Adipose tissue (tissue), 3 donors: ENCODE results near the gene DAPK1. TPM values are rescaled to one million over a fixed set of nuclear protein-coding genes. Genes with fewer than 3 reads are reported as not detected.

Experiments used
- H3K27ac ChIP-seq: one replicate; pipeline ENCODE4 v1.5.1; 2013; ENCODE audit warnings: low read depth, low read length
- WGBS, 3 donors: extraction: QIAGEN DNeasy Blood & Tissue Kit; methylation state at CpG; one replicate each; pipeline ENCODE4 v1.1.7; 2013; 5-methylcytosine and 5-hydroxymethylcytosine counted together
- polyA plus RNA-seq, 3 donors: library from polyadenylated mRNA; stranded (reverse); fragments of 200-250 nt; gene quantifications; one replicate each; pipeline ENCODE4 v1.2.3, GENCODE V29; 2013
- donor health status: healthy with polysubstance abuse.
- donor health status: Bipolar disorder and iron deficiency.
- donor health status: healthy.

Gene DAPK1
- polyA plus RNA-seq, 3 donors: 7.4 to 39.8 (median 12.8) TPM

DNA sequence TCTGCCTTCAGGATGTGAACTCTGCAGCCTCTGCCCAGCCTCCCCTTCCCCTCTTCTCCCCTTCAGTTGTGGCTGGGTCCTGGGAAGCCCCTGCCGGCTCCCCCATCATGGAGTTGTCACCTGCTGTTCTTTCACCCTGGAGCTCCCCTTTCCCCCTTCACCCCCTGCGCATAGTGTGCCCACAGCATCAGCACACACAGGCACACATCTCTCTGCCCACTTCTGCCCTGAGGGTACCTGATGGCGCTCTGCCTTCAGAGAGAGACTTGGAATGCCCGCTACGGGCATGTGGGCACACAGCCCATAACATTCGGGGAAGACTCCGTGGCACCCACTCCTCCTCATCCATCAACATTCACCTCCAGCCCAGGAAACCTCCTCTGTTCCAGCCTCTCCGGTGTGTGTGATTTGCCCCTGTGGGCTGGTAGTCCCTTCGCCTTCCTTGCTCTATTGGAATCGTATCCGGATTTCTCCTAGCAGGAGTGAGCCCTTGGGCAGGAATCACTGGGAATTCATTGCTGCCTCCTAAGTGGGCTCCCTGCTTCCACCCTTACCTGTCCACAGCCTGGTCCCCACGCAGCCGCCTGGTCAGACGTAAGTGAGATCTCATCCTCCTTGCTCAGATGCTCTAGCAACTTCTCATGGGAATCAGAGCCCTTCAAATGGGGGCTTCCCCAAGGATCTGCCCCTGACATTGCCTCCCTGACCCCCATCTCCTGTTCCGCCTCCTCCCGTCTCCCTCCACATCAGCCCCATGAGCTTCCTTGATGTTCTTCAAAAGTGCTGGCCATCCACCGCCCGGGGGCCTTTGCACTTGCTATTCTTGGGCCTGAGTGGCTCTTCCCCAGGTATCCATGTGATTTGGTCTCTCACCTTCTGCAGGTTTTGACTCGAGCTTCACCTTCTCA, 166.7 kb downstream of the DAPK1 start:
- 91 to 96% (median 92%) methylated on average over 19 of the region's 19 CpGs for WGBS, 3 donors
- H3K27ac ChIP-seq: no peak overlapping the region

DNA sequence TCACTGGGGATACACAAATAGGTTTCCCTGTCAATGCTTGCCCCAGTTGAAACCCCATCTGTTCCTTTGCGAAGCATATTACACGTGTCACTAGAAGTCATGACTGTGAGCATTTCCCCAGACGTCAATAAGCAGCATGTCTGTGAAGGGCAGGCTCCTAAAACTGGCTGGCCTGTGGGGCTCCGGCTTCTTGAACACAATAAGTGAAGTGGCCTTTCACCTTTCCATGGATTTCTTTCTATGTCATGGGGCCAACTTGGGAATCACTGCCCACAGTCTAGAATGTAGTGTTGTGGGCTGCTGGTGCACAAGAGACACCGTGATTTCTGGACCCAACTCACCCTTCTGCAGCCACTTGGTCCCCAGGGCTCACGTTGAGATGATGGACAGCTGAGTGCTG, 167.8 kb downstream of the DAPK1 start:
- 87 to 92% (median 91%) methylated on average over 6 of the region's 6 CpGs for WGBS, 3 donors
- no peak overlapping the region for H3K27ac ChIP-seq

DNA sequence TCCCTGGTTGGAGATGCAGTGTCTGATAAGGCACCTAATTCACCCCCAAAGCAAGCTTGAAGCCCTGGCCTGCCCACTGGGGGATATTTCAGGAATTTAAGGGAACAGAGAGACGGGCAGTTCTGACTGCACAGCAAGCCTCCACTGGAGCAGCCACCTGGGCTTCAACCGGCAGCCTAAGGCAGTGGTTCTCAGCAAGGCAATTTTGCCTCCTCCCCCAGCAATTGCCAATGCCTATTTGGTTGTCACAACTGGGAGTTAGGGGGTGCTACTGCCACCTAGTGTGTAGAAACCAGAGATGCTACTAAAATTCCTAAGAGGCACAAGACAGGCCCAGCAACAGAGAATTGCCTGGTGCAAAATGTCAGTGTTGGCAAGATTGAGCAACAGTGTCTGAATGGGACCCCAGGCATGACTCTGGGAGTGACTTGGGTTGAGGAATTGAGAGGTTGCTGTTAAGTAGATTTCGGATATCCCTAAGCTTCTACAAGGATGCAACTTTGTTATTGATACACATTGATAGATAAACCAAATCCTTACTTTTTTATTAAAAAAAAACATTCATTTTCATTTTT, 169.6 kb downstream of the DAPK1 start:
- no peak overlapping the region for H3K27ac ChIP-seq
- 82 to 97% (median 96%) methylated on average over 3 of the region's 3 CpGs for WGBS, 3 donors

DNA sequence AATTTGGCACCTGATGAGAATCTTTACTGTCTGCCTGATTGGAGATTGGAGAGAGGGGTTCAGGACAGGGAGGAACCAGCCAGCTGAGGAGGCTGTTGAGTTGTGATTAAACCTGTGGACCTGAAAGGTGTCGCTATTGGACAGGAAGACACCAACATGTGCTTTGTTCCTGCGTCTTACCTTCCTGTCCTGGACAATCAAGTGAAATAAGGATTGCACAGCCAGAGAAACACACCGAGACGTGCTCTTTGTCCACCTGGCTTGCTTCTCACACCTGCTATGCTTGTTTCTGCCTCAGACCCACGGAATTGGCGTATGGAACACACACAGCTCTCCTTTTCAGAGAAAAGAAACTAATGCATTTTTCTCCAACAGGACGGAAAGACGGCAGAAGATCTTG, 170.6 kb downstream of the DAPK1 start:
- 44 to 95% (median 94%) methylated on average over 8 of the region's 8 CpGs for WGBS, 3 donors
- H3K27ac ChIP-seq: no peak overlapping the region

DNA sequence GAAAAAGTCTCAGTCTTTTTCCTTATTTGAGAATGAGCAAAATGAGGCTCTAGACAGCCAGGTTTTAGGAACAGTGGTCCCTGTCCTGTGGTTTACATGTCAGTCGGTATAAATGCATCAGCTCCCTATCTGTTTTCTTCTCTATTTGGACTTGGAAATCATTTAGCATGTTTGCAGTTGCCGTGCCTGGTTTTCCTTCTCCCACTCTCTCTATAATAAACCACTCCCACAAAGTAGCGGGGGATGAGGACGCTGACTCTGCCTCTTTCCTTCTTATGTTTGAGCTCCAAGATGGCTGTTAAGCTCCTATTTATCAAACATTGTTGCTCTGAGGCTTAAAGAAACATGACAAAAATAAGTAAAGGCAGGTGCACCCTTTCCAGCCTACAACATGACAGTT, 171.1 kb downstream of the DAPK1 start:
- WGBS, 3 donors: 42 to 78% (median 76%) methylated on average over 4 of the region's 4 CpGs
- no peak overlapping the region for H3K27ac ChIP-seq

DNA sequence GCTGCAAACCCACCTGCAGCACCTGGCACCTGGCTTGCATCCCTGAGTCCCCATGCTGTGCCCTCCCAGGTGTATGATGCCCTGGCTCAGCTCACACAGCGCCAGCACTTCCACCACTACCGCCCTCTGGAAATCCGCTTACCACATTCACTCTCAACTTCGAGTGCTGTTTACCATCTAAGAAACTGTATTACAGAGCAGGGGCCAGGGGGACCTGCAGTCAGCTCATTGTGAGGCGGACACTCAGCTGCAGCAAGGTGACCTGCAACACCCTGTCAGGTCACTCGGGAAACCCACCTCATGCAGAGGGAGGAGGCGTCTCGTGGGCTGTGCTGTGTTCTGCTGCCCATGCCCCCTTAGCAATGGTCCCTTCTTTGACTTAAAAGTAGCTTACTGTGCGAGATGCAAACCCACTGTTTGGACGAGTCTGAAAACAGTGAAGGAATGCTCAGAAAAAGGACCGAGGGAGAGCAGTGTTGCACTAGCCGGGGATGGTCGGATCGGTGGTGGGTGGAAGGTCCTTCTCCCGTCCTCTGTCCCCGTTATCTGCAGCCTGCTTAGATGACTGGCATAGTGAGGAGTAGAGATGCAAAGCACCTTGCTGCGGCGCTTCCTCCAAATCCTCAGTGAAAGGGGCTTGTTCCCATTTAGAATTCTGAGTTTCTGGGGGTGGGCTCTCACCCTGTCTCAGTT, 173.1 kb downstream of the DAPK1 start:
- no peak overlapping the region for H3K27ac ChIP-seq
- 81 to 94% (median 93%) methylated on average over 18 of the region's 18 CpGs for WGBS, 3 donors

DNA sequence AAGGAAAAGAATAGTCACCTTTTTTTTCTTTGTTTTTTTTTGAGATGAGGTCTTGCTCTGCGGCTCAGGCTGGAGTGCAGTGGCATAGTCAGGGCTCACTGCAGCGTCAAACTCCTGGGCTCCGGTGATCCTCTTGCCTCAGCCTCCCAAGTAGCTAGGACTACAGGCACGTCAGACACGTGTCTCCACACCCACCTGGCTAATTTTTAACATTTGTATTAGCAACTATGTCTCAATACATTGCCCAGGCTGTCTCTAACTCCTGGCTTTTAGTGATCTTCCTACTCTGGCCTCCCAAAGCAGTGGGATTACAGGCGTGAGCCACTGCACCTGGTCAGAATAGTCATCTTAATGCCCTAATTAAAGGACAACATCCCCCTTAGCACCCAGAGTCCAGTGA, 173.8 kb downstream of the DAPK1 start:
- no peak overlapping the region for H3K27ac ChIP-seq
- WGBS, 3 donors: 71 to 94% (median 92%) methylated on average over 6 of the region's 6 CpGs

DNA sequence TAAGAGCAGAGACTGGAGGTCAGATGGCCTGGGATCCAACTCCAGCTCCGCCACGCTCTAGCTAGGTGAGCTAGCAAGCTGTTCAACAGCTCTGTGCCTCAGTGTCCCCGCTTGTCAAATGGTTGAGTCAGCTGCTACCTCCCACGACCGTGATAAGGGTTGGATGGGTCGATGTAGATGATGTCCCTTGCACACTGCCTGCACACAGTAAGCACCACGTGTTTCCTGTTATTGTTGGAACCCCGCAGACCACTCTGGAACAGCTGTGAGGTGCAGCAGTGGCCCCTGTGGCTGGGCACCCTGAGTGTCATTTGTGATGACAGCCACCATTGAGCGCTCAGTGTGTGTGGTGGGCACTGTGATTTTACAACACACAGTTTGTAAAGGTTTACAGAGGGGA, 174.3 kb downstream of the DAPK1 start:
- no peak overlapping the region for H3K27ac ChIP-seq
- WGBS, 3 donors: 83 to 89% (median 84%) methylated on average over 9 of the region's 9 CpGs

DNA sequence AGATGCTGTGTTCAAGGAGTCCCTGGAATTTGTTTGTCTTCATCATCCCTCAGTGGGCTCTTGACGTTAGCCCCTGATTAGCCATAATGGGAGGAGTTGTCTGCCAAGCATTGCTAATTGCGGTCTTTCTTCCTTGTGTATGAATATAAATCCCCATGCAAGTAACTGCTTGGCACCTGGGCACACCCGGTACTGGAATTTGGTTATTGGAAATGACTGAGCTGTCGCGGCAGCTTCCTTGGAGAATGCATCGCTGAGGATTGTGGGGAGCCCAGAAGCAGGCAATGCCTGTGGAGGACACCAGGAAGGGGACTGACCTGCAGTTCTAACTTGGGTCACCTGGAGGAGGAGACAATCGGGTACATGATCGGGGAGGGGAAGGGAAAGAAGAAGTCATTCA, 174.9 kb downstream of the DAPK1 start:
- 93% methylated on average over 8 of the region's 8 CpGs for WGBS, 3 donors

DNA sequence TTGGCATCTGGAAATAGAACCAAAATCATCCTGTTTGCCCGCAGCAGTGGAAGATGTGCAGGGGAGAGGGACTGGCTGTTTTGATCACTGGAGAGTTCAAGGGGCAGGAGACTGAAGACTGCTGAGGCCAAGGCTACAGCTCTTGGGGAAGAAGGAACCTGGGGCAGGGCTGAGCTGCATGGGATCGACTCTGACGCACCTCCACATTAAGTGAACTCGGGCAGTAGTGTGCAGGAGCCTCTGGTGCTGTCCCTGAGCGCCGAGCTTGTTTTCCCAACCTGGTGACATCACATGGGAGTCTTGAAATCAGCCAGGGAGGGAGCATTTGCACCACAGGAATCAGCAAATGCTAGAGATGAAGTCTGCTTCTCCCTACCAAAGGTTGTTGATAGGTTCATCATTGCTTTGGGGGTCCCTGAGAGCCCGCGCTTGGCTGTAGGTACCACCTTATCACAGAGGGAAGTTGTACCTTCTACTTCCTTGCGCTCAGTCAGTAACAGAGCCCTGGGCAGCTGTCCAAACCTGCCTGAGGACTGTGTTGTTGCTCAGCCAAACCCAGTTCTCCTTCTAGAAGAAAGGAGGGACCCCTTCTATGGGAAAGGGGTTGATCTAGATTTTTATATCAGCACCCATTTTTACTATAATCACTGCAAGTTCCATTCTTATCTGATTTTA, 175.9 kb downstream of the DAPK1 start:
- WGBS, 3 donors: 85 to 87% (median 87%) methylated on average over 9 of the region's 9 CpGs
- no peak overlapping the region for H3K27ac ChIP-seq

More for the DNA sequence above, 174.9 kb downstream of the DAPK1 start:
- H3K27ac ChIP-seq: no peak overlapping the region

DNA sequence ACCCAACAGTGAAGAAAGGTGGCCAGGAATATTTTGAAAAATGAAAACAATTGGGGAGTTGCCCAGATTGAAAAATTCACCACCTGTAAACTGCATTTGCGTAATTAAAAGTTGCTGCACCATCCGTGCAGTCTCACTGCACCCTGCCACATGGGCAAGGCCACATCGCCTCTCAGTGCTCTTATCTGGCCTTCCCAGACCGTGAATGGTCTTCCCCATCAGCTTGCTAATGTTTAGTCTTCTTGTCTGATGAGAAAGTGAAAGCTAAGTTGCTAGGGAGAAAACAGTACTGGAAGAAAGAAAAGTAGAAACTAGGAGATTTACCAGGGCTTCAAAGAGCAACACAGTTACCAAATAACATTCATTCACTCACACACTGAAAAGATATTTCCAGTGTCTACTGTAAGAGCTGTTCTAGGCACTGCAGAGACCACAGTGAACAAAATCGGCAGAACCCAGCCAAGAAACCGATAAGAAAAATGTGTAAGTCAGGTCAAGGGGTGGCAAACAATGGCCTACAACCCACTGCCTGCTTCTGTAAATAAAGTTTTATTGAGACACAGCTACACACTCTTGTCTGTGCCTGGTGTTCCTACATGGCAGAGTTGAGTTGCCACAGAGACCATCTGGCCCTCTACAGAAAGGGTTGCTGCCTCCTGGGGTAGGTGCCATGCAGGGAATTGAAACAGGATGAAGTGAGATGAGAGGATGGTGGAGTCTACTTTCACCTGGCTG, 177.1 kb downstream of the DAPK1 start:
- WGBS, 3 donors: 61 to 65% (median 62%) methylated on average over 6 of the region's 6 CpGs
- no peak overlapping the region for H3K27ac ChIP-seq

DNA sequence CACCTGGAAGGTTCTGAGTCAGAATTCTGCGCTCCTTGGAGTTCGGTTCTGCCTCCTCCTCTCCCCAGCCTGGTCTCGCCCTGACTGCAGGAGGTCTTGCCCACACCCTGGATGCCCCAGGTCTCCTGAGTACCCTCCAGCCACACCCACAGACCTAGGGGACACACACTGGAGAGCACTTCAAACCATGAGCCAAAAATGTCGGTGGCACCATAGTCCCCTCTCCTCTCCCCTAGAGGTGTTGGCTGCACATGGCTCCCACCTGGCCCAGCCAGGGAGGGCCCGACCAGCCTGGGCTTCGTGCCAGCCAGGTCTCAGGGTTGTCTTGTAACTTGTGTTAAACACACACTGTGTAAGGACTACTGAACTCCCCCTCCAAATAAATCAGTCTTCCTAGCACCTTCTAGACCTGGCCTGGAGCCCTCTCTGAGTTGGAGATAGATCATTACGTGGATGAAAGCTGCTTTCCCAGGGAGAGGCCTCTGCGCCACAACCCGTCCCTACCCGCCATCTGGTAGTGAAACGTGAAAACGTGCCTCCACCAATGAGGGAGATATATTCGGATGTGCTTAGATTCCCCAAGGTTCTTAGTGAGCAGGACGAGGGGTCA, 178.3 kb downstream of the DAPK1 start:
- 64 to 87% (median 78%) methylated on average over 13 to 14 of the region's 14 CpGs for whole genome bisulfite sequencing, 3 donors
- H3K27ac ChIP-seq: no peak overlapping the region

DNA sequence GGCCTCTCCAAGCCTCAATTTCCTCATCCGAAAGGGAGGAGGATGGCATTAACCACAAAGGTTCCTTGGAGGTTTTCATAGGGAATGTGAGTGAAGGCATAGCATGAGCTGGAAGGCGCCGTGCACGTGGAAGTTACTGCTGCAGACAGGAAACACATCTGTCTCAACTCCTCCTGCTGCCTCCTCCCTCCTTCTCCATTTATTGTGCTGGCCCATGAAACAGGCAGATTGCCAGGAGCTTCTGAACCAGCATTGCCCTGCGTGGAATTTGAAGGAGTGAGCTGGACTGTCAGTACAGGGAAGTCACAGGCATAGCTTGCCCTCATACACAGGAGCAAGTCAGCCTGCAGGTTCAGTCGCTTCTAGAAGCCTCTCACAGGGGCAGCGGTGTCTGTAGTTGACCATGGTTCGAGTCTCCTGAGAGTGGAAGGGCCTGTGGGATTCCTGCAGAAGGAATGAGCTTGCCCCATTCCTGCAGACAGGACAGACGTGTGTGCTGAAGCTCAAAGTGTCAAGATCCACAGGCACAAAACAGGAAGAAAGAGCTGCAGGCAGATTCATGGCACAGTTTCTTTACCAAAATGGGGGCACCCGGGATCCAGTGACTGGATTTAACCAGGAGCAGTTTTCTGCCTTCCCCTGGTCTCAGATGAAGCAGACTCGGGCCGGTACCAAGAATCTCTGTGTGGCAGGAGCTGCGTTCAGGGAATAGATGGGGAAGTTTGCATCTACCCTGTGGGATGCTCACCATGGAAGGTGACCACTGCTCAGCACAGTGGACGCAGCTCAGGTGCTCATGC, 179.5 kb downstream of the DAPK1 start:
- H3K27ac ChIP-seq: no peak overlapping the region
- WGBS, 3 donors: 59 to 82% (median 66%) methylated on average over 14 of the region's 14 CpGs

DNA sequence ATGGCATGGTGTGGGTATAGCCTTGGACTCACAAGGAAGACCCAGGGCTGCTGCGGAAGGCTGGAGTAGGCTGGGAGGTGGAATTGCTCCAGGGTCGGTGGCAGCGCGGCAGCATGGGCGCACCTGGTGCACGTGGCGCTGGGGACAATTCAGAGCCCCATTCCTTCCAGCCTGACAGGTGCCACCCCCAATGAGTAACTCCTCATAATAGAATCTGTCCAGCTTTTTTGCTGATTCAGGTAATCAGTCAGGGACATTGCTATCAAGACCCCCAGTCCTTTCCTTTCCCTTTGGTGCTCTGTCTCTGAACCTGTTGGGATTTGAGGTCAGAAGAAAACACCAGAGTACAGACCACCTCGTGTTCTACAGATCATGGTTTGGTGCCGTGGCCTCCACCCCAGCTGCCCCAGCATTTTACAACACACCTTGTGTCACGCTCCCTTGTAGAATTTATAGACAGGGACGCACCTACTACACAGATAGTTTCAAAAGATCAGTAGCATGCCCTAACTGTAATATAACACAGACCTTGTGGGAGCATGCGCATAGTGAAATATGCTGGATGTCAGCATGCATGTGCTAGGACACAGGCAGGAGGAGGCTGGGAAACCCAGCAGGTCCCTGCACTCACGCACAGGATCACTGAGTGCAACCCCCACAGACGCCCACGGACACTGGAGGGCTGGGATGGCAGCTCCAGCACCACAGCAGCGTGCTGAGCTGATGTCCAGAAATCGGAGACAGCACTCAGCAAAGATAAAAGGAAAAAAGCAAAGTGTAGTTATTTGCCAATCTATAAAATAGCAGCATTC, 180.3 kb downstream of the DAPK1 start:
- WGBS, 3 donors: 90 to 92% (median 91%) methylated on average over 17 of the region's 17 CpGs
- H3K27ac ChIP-seq: no peak overlapping the region

DNA sequence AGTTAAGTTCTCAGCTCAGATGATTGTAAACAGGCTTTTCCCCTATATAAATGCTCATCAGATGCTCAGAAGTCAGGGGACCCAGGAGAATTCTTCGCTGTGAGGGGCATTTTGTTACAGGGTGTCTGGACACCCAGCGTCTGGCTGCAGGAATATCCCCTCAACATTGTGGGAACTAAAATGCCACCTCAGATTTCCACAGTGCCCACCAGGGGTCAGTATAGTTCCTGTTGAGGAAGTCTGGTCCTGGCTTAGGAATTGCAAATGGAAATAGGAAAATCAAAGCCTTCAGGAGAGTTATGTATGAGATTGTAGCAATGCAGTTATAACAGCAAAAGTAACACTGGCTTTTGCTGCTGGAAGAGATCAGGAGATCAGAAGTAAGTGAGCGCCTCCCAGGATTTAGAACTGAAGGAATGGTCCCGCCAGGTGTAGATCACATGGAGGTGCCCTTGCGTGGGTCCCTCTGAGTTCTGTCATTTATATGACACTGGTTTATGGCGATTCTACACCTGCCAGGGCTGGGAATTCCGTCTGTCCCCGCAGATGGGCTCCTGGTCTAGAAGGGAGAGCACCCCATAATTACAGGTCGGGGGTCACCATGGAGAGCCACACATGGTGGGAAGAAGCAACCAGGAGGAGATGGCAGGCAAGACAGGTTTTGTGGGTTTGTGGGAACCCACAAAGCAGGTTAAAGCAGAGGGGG, 181.1 kb downstream of the DAPK1 start:
- 73 to 80% (median 76%) methylated on average over 9 of the region's 9 CpGs for WGBS, 3 donors
- H3K27ac ChIP-seq: no peak overlapping the region
